Urinary bladder (tissue), 4 donors: ENCODE results near the gene HIF3A. TPM values are rescaled to one million over a fixed set of nuclear protein-coding genes. Genes with fewer than 3 reads are reported as not detected.
A peak's percentile ranks its signal among the peaks of the same experiment; 100 is the strongest.
"Not testable (repeated sequence)": the region's sequence is repeated elsewhere in the genome, so short reads cannot be mapped to it uniquely, and the experiment has no call there.

Experiments
- DNase-seq: peaks from one replicate; pipeline ENCODE4 v3.0.0-alpha.2; 2015; ENCODE audit errors: extremely low spot score
- H3K27ac ChIP-seq: one replicate; pipeline ENCODE4 v1.5.1; 2013; ENCODE audit warnings: low read depth, mild to moderate bottlenecking, moderate library complexity
- H3K36me3 ChIP-seq: one replicate; pipeline ENCODE4 v1.6.1; 2013; ENCODE audit warnings: mild to moderate bottlenecking, moderate library complexity; ENCODE audit not compliant: insufficient read depth
- H3K4me1 ChIP-seq: one replicate; pipeline ENCODE4 v1.6.1; 2013; ENCODE audit warnings: mild to moderate bottlenecking, moderate library complexity; ENCODE audit not compliant: insufficient read depth
- H3K4me3 ChIP-seq: one replicate; pipeline ENCODE4 v1.5.1; 2013; ENCODE audit warnings: low read depth, low read length
- WGBS: extraction: QIAGEN DNeasy Blood & Tissue Kit; methylation state at CpG from one replicate; pipeline ENCODE4 v1.1.7; 2013; 5-methylcytosine and 5-hydroxymethylcytosine counted together
- polyA plus RNA-seq: library from polyadenylated mRNA; stranded (reverse); fragments of 200-250 nt; gene quantifications from one replicate; pipeline ENCODE4 v1.2.3, GENCODE V29; 2013
- total RNA-seq: library from RNA; depleted of rRNA; stranded (reverse); fragments of >200 nt; gene quantifications from one replicate; pipeline ENCODE4 v1.2.3, GENCODE V29; 2014
- donor health status: healthy with polysubstance abuse.
- donor health status: healthy.

Gene HIF3A
- total RNA-seq (41.0 TPM), polyA plus RNA-seq (186 TPM)

- Histone ChIP-seq H3K27ac (no peak within 1 kb of the TSS), H3K4me1 (no peaks in the 10 kb centered on the region), H3K4me3 (peak within 1 kb of the TSS; percentile 54), H3K36me3 (no peaks in the 10 kb centered on the region)
- DNase-seq: peak; percentile 93
- 4% methylated on average over 46 of the region's 46 CpGs for WGBS
Observed at GRCh38 chr19:46296722-46297461, at the start of gene HIF3A. HIF3A (plus strand) TSS chr19:46297042; CDS start chr19:46297077, 35 bp downstream.

- 56% methylated on average over 3 of the region's 3 CpGs for WGBS
- no peaks in the 10 kb centered on the region for H3K4me1 ChIP-seq
- no peak overlapping the region for H3K4me3 ChIP-seq
- H3K27ac ChIP-seq: no peak overlapping the region
- no peak for DNase-seq
- H3K36me3 ChIP-seq: no peaks in the 10 kb centered on the region
Observed at GRCh38 chr19:46250076-46250735, 46.6 kb upstream of the HIF3A start.

- Histone ChIP-seq H3K36me3 (no peaks in the 10 kb centered on the region), H3K4me1 (no peaks in the 10 kb centered on the region), H3K4me3 (no peak overlapping the region), H3K27ac (no peak overlapping the region)
- no peak for DNase-seq
- WGBS: 82% methylated on average over 5 of the region's 5 CpGs
Observed at GRCh38 chr19:46251416-46251815, 45.4 kb upstream of the HIF3A start.

GRCh38 chr19:46254776-46255175 lies 42.1 kb upstream of the HIF3A start:
- DNase-seq: no peak
- no peak overlapping the region for H3K4me3 ChIP-seq
- H3K4me1 ChIP-seq: no peaks in the 10 kb centered on the region
- no peaks in the 10 kb centered on the region for H3K36me3 ChIP-seq
- no peak overlapping the region for H3K27ac ChIP-seq
- WGBS: 70% methylated on average over 4 of the region's 4 CpGs

- no peak overlapping the region for H3K27ac ChIP-seq
- 63% methylated on average over 8 of the region's 8 CpGs for WGBS
- DNase-seq: no peak
- no peak overlapping the region for H3K4me3 ChIP-seq
- no peaks in the 10 kb centered on the region for H3K4me1 ChIP-seq
- H3K36me3 ChIP-seq: no peaks in the 10 kb centered on the region
Observed at GRCh38 chr19:46256855-46257254, 40.0 kb upstream of the HIF3A start.

GRCh38 chr19:46261501-46261900 lies 35.3 kb upstream of the HIF3A start:
- WGBS: 70% methylated on average over 7 of the region's 7 CpGs
- H3K4me3 ChIP-seq, DNase-seq, H3K36me3 ChIP-seq, H3K4me1 ChIP-seq, H3K27ac ChIP-seq: not testable (repeated sequence)

- H3K27ac ChIP-seq, H3K4me1 ChIP-seq, DNase-seq, H3K36me3 ChIP-seq, H3K4me3 ChIP-seq: not testable (repeated sequence)
- WGBS: 51% methylated on average over 11 of the region's 11 CpGs
Observed at GRCh38 chr19:46262684-46263296, 34.1 kb upstream of the HIF3A start.

GRCh38 chr19:46264801-46265200 lies 32.0 kb upstream of the HIF3A start:
- WGBS: 77% methylated on average over 5 of the region's 5 CpGs
- not testable (repeated sequence) for H3K27ac ChIP-seq, H3K36me3 ChIP-seq, DNase-seq, H3K4me1 ChIP-seq, H3K4me3 ChIP-seq

GRCh38 chr19:46265217-46265828 lies 31.5 kb upstream of the HIF3A start:
- H3K36me3 ChIP-seq: no peaks in the 10 kb centered on the region
- H3K27ac ChIP-seq: no peak overlapping the region
- no peak overlapping the region for H3K4me3 ChIP-seq
- WGBS: 19% methylated on average over 10 of the region's 10 CpGs
- H3K4me1 ChIP-seq: no peaks in the 10 kb centered on the region
- peak; percentile 53 for DNase-seq

GRCh38 chr19:46269101-46269500 lies 27.7 kb upstream of the HIF3A start:
- no peaks in the 10 kb centered on the region for H3K36me3 ChIP-seq
- H3K4me3 ChIP-seq: no peak overlapping the region
- no peak for DNase-seq
- WGBS: 81% methylated on average over 7 of the region's 7 CpGs
- H3K4me1 ChIP-seq: no peaks in the 10 kb centered on the region
- no peak overlapping the region for H3K27ac ChIP-seq

GRCh38 chr19:46270521-46271256 lies 26.2 kb upstream of the HIF3A start:
- no peak for DNase-seq
- 44% methylated on average over 17 of the region's 17 CpGs for WGBS
- H3K27ac ChIP-seq: no peak overlapping the region

GRCh38 chr19:46271481-46272197 lies 25.2 kb upstream of the HIF3A start:
- Histone ChIP-seq H3K36me3 (no peaks in the 10 kb centered on the region), H3K4me1 (no peaks in the 10 kb centered on the region), H3K4me3 (no peak overlapping the region), H3K27ac (no peak overlapping the region)
- no peak for DNase-seq
- 53% methylated on average over 8 of the region's 8 CpGs for WGBS

More at GRCh38 chr19:46270521-46271256, 26.2 kb upstream of the HIF3A start:
- no peaks in the 10 kb centered on the region for H3K4me1 ChIP-seq
- no peak overlapping the region for H3K4me3 ChIP-seq
- H3K36me3 ChIP-seq: no peaks in the 10 kb centered on the region

GRCh38 chr19:46273931-46274330 lies 22.9 kb upstream of the HIF3A start:
- not testable (repeated sequence) for DNase-seq, H3K27ac ChIP-seq, H3K4me1 ChIP-seq, H3K36me3 ChIP-seq, H3K4me3 ChIP-seq
- WGBS: 60% methylated on average over 6 of the region's 6 CpGs
